ENCODE results near the gene HFE.
"Not testable (repeated sequence)": the region's sequence is repeated elsewhere in the genome, so short reads cannot be mapped to it uniquely, and the experiment has no call there.

HFE gene, protein sequence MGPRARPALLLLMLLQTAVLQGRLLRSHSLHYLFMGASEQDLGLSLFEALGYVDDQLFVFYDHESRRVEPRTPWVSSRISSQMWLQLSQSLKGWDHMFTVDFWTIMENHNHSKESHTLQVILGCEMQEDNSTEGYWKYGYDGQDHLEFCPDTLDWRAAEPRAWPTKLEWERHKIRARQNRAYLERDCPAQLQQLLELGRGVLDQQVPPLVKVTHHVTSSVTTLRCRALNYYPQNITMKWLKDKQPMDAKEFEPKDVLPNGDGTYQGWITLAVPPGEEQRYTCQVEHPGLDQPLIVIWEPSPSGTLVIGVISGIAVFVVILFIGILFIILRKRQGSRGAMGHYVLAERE

GRCh38 chr6:26087284-26088115, at the start of gene HFE:
HFE (plus strand) TSS chr6:26087429; CDS start chr6:26087441, 12 bp downstream.
- peak; percentile 85 for DNase-seq

DNA sequence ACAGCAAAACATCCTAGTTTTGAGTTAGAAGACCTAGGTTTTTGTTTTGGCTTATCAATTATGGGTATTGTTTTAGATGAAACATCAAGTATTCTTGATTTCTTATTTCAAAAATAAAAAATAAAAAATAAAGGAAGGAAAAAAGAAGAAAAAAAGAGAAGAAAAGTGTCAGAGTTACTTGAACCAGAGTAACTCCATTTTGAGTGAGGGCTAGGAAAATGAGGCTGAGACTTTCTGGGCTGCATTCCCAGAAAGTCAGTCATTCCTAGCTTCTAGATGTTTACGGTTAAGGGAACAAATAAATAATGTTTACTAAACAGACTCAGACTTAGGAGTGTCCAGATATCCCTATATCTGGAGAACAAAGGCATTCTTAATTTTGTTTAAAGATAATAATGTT, 45.3 kb upstream of the HFE start:
- DNase-seq: no peak

DNA sequence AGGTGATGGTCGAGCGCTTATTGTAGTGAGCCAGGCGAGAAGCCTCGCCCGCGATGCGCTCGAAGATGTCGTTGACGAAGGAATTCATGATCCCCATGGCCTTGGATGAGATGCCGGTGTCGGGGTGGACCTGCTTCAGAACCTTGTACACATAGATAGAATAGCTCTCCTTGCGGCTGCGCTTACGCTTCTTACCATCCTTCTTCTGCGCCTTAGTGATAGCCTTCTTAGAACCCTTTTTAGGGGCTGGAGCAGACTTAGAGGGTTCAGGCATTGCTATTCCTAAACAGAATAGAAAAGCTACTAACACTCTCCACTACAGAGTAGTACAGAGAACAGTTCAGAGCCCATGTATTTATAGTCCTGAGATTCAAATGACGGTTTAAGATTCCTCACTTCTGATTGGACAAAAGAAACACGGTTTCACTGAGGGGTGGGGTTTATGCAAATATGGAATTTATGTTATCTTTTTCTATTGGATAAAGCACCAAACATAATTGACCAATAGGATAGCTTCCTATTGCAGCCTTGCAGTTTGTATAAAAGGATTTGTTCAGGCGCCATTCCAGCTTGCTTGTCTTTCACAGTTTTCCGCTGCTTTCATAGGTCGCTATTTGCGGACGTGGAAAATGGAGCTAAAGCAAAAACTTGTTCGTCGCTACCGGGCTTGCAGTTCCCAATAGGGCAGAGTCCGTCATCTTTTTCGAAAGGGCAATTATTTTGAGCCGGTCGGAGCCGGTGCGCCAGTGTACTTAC, 43.7 kb upstream of the HFE start:
- peak; percentile 98 for DNase-seq

GRCh38 chr6:26044140-26045064, 42.8 kb upstream of the HFE start:
- DNase-seq: peak; percentile 96

- DNase-seq: peak; percentile 98
These were observed 41.9 kb upstream of the HFE start for GRCh38 chr6:26045065-26045927.

GRCh38 chr6:26045928-26046368, 41.3 kb upstream of the HFE start:
- peak; percentile 70 for DNase-seq

DNA sequence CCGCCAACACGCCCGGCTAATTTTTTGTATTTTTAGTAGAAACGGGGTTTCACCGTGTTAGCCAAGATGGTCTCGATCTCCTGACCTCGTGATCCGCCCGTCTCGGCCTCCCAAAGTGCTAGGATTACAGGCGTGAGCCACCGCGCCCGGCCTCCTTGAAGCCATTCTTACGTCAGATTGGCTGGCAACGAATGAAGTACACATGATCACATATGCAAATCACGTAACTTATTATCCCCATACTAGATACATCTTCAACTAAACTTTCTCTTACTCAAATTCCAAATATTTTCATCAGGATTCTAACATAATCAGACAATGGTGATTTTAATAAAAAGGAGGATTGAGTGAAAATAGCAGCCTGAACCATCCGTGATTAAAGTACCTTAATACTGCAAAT, 39.9 kb upstream of the HFE start:
- not testable (repeated sequence) for DNase-seq

DNA sequence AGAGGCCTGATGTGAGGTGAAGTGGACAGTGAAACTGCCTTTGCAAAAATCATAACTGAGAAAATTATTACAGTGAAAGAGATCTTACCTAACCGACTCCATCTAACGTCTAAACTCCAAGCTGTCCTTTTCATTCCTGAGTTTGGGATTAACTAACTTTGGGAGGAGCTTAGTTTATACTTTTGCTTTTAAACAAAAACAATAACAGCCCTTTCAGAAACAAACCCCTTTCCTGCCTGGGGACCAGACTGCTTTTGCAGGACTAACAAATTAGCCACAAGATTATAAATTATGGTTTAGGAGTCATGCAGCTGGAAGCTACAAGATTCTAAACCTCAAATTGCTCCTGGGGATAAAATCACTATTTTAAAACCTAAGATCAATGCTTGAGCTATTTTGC, 38.6 kb upstream of the HFE start:
- no peak for DNase-seq

DNA sequence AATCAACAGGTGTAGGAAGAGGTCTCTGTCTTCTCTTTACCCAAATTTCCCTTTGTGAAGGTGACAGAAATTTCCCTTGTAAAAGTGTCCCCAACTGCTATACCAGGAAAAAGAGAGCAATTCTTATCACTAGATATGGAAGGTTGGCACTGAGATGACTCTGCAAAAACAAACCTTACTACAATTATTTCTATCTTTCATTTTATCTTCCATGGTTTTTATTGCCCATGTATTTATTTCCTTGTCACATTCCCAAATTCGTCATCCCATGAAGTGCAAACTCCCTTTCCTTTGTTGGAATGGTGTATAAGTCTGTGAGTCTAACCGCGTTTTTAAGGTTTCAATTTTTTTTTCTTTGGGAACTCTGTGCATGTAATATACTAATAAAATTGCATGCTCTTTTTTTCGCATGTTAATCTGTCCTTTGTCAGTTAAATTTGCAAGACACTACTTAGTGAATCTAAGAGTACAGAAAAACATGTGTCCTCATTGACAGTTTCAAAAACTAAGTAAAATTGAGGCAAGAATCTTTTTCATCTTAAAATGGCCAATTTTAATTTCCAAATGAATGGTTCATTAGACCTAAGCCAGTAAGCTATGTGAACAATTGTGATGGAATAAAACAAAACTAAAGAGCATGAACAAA, 35.4 kb upstream of the HFE start:
- DNase-seq: no peak

- not testable (repeated sequence) for DNase-seq
These were observed 34.4 kb upstream of the HFE start for GRCh38 chr6:26052762-26053250.

GRCh38 chr6:26053992-26054780, 33.0 kb upstream of the HFE start:
- peak; percentile 71 for DNase-seq

- peak; percentile 95 for DNase-seq
These were observed 32.2 kb upstream of the HFE start for GRCh38 chr6:26054781-26055718.

DNA sequence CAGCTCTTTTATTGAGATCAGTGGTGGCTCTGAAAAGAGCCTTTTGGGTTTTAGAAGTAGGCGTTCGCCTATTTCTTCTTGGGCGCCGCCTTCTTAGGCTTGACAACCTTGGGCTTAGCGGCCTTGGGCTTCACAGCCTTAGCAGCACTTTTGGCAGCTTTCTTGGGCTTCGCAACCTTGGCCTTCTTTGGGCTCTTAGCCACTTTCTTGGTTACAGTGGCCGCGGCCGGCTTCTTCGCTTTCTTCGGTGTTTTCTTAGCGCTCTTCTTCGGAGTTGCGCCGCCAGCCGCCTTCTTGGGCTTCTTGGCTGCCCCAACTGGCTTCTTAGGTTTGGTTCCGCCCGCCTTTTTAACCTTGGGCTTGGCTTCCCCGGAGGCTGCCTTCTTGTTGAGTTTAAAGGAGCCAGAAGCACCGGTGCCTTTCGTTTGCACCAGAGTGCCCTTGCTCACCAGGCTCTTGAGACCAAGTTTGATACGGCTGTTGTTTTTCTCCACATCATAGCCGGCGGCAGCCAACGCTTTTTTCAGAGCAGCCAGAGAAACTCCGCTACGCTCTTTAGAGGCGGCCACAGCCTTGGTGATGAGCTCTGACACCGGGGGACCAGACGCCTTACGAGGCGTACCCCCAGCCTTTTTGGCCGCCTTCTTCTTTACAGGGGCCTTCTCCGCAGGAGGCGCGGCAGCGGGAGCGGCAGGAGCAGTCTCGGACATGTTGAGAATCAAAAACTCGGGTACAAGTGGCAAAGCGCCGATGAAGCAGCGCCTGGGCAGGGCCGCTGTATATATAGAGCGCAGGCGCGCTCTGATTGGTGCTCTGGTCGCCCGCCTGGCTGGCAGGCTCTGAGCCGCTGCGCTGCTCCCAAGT, 31.3 kb upstream of the HFE start:
- DNase-seq: peak; percentile 93

GRCh38 chr6:26056583-26057350, 30.5 kb upstream of the HFE start:
- peak; percentile 66 for DNase-seq

DNA sequence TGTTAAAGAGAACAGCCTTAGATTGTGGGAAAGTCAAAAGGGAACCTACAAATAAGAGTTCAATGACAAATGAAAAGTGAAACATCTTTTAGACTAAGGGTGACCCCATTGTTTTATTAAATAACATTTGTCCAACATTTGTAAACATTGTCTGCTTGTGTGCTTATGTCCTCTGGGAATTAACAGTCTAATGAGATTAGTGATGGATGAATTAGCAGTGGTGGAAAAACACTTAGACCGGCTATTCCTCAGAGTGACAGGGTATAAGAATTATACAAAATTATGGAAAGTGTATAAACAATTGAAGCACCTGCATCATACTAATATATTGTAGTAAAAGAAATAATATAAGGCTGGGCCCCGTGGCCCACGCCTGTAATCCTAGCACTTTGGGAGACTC, 29.3 kb upstream of the HFE start:
- DNase-seq: no peak

- not testable (repeated sequence) for DNase-seq
These were observed 28.7 kb upstream of the HFE start for GRCh38 chr6:26058477-26059033.

Data from DMS53 (cell line).